Central memory CD4-positive, alpha-beta T cell (primary cell): Measurements from ENCODE around the gene SLC25A17.
"Not testable (repeated sequence)": the region's sequence is repeated elsewhere in the genome, so short reads cannot be mapped to it uniquely, and the experiment has no call there.

Experiments used
- DNase-seq: peaks from one replicate; pipeline ENCODE4 v3.0.0; 2022

The SLC25A17 gene

DNA sequence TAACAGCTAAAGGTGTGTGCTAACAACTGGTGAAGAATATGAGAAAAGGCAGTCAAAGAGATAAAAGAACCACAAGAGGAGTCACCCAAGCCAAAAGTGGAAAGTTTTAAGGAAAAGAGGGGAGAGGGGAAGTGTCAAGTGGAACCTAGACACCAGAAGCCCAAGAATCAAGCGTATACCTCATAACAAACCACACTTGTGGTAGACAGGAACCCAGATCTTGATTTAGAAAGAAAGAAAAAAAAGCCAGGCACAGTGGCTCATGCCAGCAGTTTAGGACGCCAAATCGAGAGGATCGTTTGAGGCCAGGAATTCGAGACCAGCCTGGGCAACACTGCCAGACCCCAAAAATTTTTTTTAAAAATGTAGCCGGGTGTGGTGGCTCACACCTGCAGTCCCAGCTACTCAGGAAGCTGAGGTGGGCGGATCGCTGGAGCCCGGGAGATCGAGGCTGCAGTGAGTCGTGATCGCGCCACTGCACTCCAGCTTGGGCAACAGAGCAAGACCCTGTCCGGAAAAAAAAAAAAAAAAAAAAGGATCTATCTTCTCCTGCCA, 877 bp downstream of the SLC25A17 start:
- peak; percentile 21 for DNase-seq

DNA sequence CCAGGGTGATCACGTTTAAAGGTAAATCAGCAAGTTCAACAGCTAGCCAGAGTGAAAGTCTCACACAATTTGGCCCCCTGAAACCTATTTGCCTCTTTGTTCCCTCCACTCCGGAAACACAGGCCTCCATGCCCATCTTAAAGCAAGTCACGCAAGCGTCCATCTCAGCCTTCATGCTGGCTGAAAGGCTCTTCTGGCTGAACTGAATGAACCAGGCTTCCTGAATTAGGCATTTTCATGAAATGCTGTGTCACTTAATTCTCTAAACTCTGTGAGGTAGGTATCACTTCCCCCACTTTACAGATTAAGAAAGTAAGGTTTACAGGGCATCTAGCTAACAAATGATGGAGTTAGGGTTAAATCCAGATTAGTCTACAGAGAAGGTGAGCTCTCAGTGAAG, 1.4 kb downstream of the SLC25A17 start:
- DNase-seq, result no peak

DNA sequence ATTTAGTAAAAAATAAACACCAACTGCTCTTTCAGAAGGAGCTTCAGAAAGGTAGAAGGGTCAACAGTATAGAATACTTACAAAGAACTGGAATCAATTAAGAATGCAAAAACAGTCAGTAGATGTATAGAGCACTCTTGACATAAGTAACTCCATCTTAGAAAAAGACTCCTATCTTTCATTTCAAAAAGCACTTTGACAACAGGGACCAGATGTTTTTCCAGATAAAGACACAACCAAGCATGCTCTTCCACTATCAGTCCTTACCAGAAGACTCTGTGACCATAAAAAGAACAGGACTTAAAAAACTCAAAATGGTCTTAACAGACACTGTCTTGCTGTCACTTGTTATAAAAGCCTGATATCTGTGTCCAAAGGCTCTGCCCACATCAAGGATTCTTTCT, 5.2 kb downstream of the SLC25A17 start:
- DNase-seq, result no peak

DNA sequence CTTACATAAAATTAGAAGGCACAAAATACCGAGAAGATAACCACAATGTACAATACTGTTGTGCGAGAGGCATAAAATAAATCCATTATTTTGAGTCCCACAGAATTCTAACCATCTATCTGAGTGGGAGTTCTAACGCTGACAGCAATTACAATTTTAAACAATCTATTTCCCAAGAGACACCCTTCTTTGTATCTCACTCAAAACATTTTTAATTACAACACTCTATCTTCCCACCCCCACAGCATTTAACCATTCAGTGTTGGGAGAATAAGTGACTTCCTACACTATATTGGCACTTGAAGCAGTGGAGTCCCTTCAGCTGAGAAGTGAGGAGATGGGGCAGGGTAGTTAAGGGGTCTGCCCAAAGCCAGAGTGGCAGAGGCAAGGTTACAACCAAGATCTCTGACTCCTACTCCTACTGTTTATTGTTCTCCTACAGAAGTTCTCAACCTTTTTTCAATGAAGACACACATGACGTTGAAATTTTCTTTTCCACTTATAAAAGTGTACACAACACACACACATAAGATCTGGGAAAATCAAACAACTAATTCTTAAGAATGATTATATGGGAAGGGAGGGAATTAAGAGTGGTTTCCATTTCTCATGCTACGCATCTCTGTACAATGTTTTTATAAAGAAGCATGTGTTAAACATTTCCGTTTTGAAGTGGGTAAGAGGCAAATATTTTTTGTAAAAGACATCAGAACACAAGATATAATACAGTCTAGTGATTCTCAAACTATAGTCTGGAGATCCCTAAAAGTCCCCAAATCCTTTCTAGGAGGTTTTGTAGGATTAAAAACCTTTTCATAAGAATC, 10.9 kb downstream of the SLC25A17 start:
- DNase-seq, result no peak

DNA sequence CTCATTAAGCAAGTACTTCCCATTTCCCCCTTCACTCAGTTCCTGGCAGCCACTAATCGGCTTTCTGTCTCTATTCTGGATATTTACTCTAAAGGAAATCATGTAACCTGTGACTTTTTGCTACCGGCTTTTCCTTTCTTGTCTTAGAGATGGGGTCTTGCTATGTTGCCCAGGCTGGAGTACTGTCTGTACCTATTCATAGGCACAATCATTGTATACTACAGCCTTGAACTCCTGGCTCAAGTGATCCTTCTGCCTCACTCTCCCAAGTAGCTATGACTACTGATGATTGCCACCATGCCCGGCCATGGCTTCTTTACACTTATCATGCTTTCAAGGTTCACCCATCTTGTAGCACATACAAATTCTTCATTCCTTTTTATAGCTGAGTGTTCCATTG, 12.4 kb downstream of the SLC25A17 start:
- DNase-seq, result no peak

- no peak for DNase-seq
Measured at GRCh38 chr22:40805699-40806203, 13.4 kb downstream of the SLC25A17 start.

DNA sequence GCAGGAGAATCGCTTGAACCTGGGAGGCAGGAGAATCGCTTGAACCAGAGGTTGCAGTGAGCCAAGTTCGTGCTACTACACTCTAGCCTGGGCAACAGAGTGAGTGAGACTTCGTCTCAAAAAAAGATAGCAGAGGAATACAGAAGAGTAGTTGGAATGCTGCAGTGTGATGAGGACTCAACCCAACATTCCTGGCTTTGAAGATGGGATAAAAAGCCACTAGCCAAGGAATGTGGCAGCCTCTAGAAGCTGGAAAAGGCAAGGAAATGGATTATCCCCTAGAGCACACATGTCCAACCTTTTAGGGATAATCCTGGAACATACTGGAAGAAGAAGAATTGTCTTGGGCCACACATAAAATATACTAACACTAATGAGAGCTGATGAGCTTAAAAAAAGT, 13.9 kb downstream of the SLC25A17 start:
- no peak for DNase-seq

DNA sequence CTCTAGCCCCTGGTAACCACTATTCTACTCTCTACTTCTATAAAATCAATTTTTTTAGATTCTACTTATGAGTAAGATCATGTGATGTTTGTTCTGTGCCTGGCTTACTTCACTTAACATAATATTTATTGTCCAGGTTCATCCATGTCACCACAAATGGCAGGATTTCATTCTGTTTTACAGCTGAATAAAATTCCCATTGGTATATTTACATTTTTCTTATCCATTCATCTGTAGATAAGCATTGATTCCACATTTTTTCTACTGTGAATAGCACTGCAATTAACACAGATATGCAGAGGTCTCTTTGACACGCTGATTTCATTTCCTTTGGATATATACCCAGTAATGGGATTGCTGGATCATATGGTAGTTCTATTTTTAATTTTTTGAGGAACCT, 15.8 kb downstream of the SLC25A17 start:
- DNase-seq, result no peak

- DNase-seq, result no peak
Measured at GRCh38 chr22:40799008-40799407, 20.1 kb downstream of the SLC25A17 start.

- DNase-seq, result no peak
Measured at GRCh38 chr22:40797427-40797826, 21.7 kb downstream of the SLC25A17 start.

GRCh38 chr22:40792451-40792850, 26.7 kb downstream of the SLC25A17 start:
- no peak for DNase-seq

DNA sequence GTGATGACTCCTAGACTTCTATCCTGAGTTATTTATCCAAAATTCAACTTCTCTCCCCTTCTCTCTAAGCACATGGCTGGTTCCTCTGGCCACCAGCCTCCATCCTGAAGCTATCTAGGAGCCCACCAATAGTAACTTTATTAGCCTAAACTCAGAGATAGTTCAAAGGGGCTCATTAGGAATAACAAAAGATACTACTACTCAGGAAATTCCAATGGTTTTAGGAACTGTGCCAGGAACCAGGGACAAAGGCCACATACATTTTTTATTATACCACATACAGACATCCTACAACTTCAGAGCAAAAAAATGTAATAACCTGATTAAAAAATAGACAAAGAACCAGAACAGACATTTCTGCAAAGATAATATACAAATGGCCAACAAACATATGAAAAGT, 27.9 kb downstream of the SLC25A17 start:
- no peak for DNase-seq

DNA sequence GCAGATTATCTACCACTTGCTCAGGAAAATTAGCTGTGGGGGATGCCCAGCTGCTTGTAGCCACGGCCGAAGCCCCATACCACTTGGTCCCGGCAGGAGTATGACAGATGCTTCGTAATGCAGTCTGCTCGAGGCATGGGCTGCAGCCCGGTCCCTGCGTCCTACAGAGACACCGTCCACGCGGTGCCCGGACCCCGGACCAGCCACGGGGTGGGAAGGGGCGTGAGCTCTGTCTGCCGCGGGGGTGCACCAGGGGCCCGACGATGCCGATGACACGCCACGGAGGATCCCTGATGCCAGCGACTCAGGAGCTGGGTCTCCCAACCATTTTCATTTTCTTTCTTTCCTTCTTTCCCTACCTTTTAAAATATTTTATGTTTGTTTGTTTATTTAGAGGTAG, 30.0 kb downstream of the SLC25A17 start:
- no peak for DNase-seq

DNA sequence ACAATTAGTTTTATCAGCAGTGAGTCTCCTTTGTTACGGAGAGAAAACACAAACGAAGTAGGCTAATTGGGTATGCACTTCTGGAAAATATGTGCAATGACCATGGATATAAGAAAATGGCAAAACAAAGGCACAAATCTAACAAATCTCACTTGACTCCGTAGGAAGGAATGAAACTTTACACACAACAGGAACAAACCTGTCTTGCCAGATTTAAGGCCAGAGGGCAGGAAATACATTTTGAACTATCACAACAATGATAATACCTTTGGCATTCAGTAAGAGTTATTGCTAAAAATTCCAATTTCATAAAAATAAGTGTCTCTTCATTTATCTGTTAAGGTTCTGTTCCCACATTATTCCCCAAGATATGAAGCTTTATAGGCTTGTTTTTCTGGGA, 36.6 kb downstream of the SLC25A17 start:
- DNase-seq, result no peak

- DNase-seq, result not testable (repeated sequence)
Measured at GRCh38 chr22:40781749-40782148, 37.4 kb downstream of the SLC25A17 start.

DNA sequence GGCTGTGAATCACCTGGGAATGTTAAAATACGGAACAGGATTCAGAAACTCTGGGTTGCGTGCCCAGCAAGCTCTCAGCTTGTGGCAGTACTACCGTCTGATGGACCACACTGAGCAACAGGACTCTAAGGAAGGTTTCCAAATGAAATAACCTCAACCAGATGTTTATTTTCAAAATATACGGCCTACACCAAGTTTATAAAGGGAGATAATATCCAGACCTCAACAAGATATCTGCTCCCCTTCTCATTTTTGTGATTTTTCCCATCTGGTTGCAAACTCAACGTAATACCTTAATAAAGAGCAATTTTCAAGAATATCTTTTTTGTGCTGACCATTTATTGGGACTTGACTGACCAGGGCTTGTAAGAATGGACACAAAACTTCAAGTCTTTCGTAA, 49.4 kb downstream of the SLC25A17 start:
- no peak for DNase-seq

DNA sequence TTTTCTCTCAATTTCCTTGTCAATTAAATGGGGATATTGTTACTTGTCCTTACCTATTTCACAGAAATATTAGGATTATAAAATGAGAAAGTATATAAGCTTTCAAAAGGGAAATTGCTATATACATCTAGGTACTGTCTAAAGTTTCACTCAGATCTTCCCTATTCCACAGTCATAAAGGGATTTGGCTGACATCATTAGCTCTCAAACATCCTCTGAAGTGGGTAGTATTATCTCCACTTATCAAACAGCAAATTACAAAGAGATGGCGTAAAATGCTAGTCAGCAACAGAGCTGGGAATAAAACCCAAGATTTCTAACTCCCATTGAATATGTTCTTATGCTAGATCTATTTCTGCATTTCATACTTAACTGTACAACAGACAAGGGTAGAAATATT, 50.9 kb downstream of the SLC25A17 start:
- DNase-seq, result no peak

GRCh38 chr22:40766956-40767355, 52.2 kb downstream of the SLC25A17 start:
- DNase-seq, result no peak

GRCh38 chr22:40764763-40765441, 54.2 kb downstream of the SLC25A17 start:
- no peak for DNase-seq

- DNase-seq, result no peak
Measured at GRCh38 chr22:40759294-40759840, 59.8 kb downstream of the SLC25A17 start.

- DNase-seq, result not testable (repeated sequence)
Measured at GRCh38 chr22:40758851-40759250, 60.3 kb downstream of the SLC25A17 start.

- DNase-seq, result no peak
Measured at GRCh38 chr22:40758390-40758789, 60.8 kb downstream of the SLC25A17 start.

DNA sequence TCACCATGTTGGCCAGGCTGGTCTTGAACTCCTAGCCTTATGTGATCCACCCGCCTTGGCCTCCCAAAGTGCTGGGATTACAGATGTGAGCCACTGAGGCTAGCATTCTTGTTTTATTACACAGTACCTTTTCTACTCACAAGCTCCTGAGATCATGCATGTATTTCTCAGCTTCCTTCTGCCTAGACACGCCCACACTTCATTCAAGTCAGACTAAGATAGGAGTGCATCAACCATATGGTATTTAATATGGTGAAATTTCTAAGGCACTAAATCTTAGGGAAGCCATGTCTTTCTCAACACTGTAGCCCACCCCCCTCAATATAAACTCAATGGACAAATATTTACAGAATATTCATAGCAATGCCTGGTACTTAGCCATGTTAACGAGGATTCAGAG, 62.1 kb downstream of the SLC25A17 start:
- no peak for DNase-seq

- no peak for DNase-seq
Measured at GRCh38 chr22:40753114-40753513, 66.0 kb downstream of the SLC25A17 start.
